Superior temporal gyrus (tissue), 1 donor: ENCODE results near the gene RASA3.
"Not testable (repeated sequence)": the region's sequence is repeated elsewhere in the genome, so short reads cannot be mapped to it uniquely, and the experiment has no call there.

ENCODE experiments used
- DNase-seq: peaks from one replicate; pipeline ENCODE4 v3.0.0-alpha.2; 2016; ENCODE audit errors: extremely low spot score

RASA3 gene

GRCh38 chr13:113990321-113990837 is 142.0 kb downstream of the RASA3 start:
- DNase-seq, result no peak

- DNase-seq, result no peak
These were observed 142.7 kb downstream of the RASA3 start for GRCh38 chr13:113989585-113990300.

GRCh38 chr13:113988859-113989258 is 143.6 kb downstream of the RASA3 start:
- not testable (repeated sequence) for DNase-seq

GRCh38 chr13:113982296-113982661 is 150.1 kb downstream of the RASA3 start:
- no peak for DNase-seq

- no peak for DNase-seq
These were observed 150.7 kb downstream of the RASA3 start for GRCh38 chr13:113981611-113982295.

DNA sequence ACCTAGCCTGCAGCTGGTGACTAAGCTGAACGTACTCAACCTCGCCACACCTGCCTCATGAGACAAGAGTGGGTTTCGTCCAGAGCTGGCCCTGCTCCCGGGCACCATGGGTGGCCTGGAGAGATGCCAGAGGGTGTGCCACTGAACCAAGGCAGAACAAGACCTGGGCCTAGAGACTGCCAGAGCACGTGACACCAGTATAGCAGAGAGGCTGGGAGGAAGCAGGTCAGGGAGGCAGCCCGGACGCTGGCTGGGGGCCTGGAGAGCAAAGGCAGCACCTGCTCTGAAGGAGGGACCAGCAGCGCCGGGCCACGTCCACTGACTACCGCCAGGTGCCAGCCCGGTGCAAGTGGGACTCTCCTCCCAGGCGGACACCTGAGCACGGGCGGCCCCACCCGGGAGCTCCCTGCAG is 151.2 kb downstream of the RASA3 start:
- DNase-seq, result no peak

GRCh38 chr13:113980489-113981064 is 151.8 kb downstream of the RASA3 start:
- DNase-seq, result no peak

DNA sequence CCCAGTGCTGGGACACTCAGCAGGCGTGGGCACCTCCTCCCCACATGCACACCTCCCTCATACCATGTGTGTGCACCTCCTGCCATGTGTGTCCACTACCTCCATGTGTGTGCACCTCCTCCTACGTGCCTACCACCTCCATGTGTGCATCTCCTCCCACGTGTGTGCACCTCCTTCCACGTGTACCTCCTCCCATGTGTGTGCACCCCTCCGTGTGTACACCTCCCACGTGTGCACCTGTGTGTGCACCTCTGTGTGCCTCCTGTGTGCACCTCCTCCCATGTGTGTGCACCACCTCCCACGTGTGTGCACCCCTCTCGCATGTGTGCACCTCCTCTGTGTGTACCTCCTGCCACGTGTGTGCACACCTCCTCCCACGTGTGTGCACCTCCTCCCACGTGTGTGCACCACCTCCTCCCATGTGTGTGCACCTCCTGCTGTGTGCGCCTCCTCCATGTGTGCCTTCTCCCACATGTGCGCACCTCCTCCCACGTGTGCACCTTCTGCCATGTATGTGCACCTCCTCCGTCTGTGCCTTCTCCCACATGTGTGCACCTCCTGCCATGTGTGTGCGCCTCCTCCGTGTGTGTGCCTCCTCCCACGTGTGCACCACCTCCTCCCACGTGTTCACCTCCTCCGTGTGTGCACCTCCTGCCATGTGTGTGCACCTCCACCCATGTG is 152.5 kb downstream of the RASA3 start:
- DNase-seq, result no peak

GRCh38 chr13:113978741-113979481 is 153.5 kb downstream of the RASA3 start:
- no peak for DNase-seq

DNA sequence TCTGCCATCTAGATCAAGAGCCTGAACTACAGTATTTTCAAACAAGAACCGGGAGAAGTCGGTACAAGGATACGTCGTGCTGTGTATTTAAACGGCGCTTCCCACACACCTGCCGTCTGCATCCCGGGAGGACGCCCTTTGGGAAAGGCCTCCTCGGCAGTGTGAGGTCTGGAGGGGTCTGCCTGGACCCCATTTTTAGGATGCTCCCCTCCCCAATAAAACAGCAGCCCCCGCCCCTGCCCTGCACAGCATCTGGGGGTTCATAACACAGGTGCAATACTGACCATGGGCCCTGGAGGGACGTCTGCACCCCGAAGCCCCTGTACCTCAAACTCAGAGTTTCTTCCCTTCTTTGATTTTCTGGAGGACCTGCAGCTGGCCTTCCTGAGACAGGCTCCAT is 154.4 kb downstream of the RASA3 start:
- DNase-seq, result no peak

DNA sequence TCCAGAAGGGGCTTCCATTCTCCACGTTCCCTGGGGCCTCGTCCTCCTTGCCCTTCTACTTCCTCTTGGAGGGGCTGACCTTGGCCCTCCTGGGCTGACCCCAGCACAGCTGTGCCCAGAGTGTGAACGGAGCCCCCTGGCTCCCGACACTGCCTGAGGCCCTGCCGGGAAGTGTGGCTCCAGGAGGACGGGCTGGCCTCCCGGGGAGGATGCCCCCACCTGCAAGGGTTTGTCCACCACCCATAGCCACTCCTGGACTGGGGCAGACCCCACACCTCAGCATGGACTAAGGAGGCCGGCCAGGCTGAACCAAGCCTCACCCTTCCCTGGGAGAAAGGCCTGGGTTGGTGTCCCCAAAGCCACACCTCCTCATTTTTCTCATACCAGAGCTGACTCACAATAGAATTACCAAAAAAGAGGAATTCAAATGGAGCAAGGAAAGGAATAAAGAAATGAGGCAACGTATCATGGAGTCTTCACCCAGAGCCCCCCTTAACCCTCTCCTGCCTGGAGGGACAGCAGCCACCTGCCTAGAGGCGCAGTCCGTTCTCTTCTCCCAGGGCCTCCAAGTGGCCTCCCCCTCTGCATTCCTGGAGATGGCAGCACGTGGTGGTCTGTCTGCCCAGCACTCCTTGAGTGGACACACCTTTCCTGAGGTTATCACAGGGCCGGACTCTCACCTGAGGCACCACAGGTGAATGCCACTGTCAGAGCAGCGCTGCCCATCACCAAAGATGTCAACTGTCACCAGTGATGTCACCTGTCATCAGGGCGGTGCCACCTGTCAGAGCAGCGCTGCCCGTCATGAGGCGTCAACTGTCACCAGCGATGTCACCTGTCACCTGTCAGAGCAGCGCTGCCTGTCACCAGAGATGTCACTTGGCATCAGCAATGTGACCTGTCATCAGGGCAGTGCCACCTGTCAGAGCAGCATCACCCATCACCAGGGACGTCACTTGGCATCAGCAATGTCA is 155.4 kb downstream of the RASA3 start:
- no peak for DNase-seq

DNA sequence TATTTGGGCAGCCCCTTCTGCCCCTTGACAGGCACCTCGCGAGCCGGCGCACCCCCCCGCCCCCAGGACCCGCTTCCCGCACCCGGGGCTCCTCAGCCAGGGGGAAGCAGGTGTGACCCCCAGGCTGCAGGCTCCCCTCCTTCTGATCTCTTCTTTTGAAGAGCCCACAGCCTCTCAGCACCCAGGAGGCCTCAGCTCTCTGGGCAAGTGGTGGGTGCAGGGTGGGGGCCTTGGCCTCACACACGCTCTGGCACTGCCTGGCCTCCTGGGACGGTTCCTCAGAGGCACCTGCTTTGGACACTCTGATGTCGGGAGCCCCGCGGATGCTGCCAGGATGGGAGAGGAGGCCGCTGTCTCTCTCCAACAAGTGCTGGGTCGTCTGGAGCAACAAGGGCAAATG is 157.0 kb downstream of the RASA3 start:
- no peak for DNase-seq

DNA sequence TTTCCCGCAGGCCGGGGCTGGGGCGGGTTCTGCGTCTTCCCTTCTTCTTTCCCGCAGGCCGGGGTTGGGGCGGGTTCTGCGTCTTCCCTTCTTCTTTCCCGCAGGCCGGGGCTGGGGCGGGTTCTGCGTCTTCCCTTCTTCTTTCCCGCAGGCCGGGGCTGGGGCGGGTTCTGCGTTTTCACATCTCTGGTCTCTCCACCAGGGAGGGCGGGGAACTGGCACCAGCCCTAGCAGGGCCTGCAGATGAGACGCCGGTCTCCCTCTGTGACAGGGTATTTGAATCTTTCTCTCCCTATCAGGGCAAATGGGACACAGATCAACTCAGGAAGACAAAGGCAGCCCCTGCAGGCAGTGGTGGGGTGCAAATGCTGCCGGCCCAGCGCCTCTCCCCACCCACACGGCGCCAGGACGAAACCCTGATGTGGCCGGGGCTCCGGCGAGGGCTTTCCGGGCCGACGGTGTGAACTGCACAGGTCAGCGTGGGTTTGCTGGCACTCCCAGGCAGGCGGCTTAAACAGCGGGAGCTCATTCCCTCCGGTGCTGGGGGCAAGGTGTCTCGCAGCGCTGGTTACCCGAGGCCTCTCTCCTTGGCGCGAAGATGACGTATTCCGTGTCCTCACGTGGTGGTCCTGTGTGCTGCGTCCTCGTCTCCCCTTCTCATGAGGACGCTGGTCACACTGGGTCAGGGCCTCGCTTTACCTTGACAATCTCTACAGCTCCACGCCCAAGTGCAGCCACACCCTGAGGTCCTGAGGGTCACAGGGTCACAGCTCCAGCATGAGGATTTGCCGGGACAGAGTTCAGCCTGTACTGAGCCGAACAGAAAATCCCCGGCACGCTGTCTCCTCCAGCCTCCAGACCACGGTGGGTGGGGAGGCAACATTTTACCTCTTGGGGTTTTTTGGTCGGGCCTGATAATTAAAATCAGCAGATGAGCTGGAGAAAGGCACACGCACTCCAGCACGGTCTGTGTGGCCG is 157.8 kb downstream of the RASA3 start:
- no peak for DNase-seq

- DNase-seq, result no peak
These were observed 158.9 kb downstream of the RASA3 start, which contains the start of gene C13orf46 for GRCh38 chr13:113973218-113974164. TSS of gene C13orf46 (minus strand) at chr13:113974076. CDS start at chr13:113973997, 79 bp downstream.

- no peak for DNase-seq
These were observed 159.8 kb downstream of the RASA3 start for GRCh38 chr13:113972451-113973217.

DNA sequence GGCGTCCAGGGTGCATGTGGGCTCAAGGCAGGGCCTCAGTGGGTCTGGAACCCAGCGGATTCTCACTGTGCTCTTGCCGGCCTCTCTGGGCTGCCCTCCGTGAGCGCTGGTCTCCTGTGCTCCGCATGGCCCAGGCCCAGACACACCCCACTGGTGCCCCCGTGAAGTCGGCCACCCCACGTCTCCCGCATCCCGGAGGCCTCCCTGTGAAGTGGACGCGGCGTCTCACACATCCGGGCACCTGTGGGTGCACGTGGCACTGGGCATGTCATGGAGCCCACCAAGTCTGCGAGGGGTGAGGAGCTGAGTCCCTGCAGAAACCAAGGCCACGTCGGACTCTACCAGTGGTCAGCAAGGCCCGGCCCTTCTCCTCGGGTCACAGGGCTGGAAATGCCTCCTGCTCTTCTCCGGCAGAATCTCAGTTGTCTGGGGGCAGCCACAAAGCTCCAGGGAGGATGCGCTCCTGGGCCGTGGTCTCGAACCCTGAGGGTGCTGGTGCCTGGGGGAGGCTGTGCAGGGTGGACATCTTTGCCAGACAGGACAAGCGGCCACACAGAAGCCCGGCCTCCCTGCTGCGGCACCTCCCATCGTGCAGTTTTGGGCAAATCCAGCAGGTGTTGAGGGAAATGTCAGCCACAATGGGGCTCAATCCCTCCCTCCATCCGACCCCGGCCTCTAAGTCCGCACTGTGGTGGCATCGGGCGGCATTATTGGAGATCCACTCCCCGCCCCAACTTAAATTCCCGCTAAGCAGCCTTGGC is 160.8 kb downstream of the RASA3 start:
- no peak for DNase-seq
